PC-3 (cell line): ENCODE measurements around the gene CCDC185. TPM values are rescaled to one million over a fixed set of nuclear protein-coding genes. Genes with fewer than 3 reads are reported as not detected.
"Not testable (repeated sequence)": the region's sequence is repeated elsewhere in the genome, so short reads cannot be mapped to it uniquely, and the experiment has no call there.

ENCODE experiments used
- ATAC-seq: fragments of 200-7000 bp; cut with Tn5 transposase; 2 replicates; pipeline ENCODE4 v1.9.1; 2020; ENCODE audit warnings: mild to moderate bottlenecking, moderate library complexity
- BruUV-seq: library from RNA; stranded (reverse); fragments of 400-500 nt; replicated peaks from 2 replicates; lab custom pipeline; 2021; lab: Mats Ljungman, UMichigan
- CTCF ChIA-PET: fragments of 300-600 bp; sonication (Branson Sonifier 250); formaldehyde crosslinking; loops from one replicate; lab custom pipeline; 2022; ENCODE audit warnings: antibody characterized with exemption; lab: Charles Lee
- POLR2A ChIA-PET: fragments of 300-600 bp; sonication (Branson Sonifier 250); formaldehyde crosslinking; loops from one replicate; lab custom pipeline; 2022; ENCODE audit warnings: antibody characterized with exemption; ENCODE audit not compliant: unreplicated experiment; lab: Charles Lee
- DNase-seq: peaks from one replicate; pipeline ENCODE4 v3.0.0-alpha.2; 2015
- H2AFZ ChIP-seq: fragments of 300-600 bp; sonication (generic); 2 replicates; pipeline ENCODE4 v1.6.0; 2016; ENCODE audit warnings: antibody characterized with exemption, low read length
- H3F3A ChIP-seq: fragments of 300-600 bp; sonication (generic); one replicate; pipeline ENCODE4 v1.6.0; 2017; ENCODE audit warnings: antibody characterized with exemption, low read length, control low read depth, mild to moderate bottlenecking; ENCODE audit not compliant: unreplicated experiment
- H3K27ac ChIP-seq: fragments of 300-600 bp; sonication (generic); 2 replicates; pipeline ENCODE4 v1.5.1; 2016; ENCODE audit warnings: mild to moderate bottlenecking, low read length
- H3K27me3 ChIP-seq: fragments of 300-600 bp; sonication (generic); 2 replicates; pipeline ENCODE4 v1.6.1; 2016; ENCODE audit warnings: low read length, mixed read lengths
- H3K36me3 ChIP-seq: fragments of 300-600 bp; sonication (generic); 2 replicates; pipeline ENCODE4 v1.6.1; 2016; ENCODE audit warnings: low read depth, mixed run types, low read length, mixed read lengths
- H3K4me1 ChIP-seq: fragments of 300-600 bp; sonication (generic); 2 replicates; pipeline ENCODE4 v1.5.1; 2016; ENCODE audit warnings: low read length; ENCODE audit not compliant: insufficient read depth
- H3K4me2 ChIP-seq: fragments of 300-600 bp; sonication (generic); 2 replicates; pipeline ENCODE4 v1.6.0; 2016; ENCODE audit warnings: low read length
- H3K4me3 ChIP-seq: fragments of 300-600 bp; sonication (generic); 2 replicates; pipeline ENCODE4 v1.5.1; 2016; ENCODE audit warnings: mild to moderate bottlenecking, low read length, mixed read lengths
- H3K79me2 ChIP-seq: fragments of 300-600 bp; sonication (generic); 2 replicates; pipeline ENCODE4 v1.6.1; 2017; ENCODE audit warnings: low read length, mixed read lengths
- H3K9ac ChIP-seq: fragments of 300-600 bp; sonication (generic); 2 replicates; pipeline ENCODE4 v1.6.0; 2016; ENCODE audit warnings: mild to moderate bottlenecking, low read length
- H3K9me2 ChIP-seq: fragments of 300-600 bp; sonication (generic); replicated peaks from 2 replicates; pipeline ENCODE4 v1.6.1; 2016; ENCODE audit warnings: mixed run types, low read length, mixed read lengths
- H3K9me3 ChIP-seq: fragments of 300-600 bp; sonication (generic); 2 replicates; pipeline ENCODE4 v1.6.1; 2016; ENCODE audit warnings: low read length, mixed read lengths
- H4K20me1 ChIP-seq: fragments of 300-600 bp; sonication (generic); 2 replicates; pipeline ENCODE4 v1.6.1; 2016; ENCODE audit warnings: low read length, mixed read lengths
- EZH2 ChIP-seq: fragments of 300-600 bp; sonication (generic); IDR thresholded peaks from one replicate; pipeline ENCODE4 v1.6.1; 2017; ENCODE audit warnings: antibody characterized with exemption, mild to moderate bottlenecking, low read length; ENCODE audit not compliant: unreplicated experiment
- EZH2phosphoT487 ChIP-seq: fragments of 300-600 bp; sonication (generic); IDR thresholded peaks from 2 replicates; pipeline ENCODE4 v1.6.1; 2018; ENCODE audit warnings: mild to moderate bottlenecking, antibody characterized with exemption, low read length, borderline replicate concordance
- intact Hi-C: fragments of 100-400 bp; cut with micrococcal nuclease; formaldehyde crosslinking; loops from 2 replicates; pipeline ENCODE4 v1.9.0; 2023
- total RNA-seq: library from RNA; depleted of rRNA; stranded (reverse); fragments of >200 nt; gene quantifications from 2 replicates; pipeline ENCODE4 v1.2.3, GENCODE V29; 2014
- TF ChIP-seq, protein P1 (sequence below): fragments of 300-600 bp; sonication (generic); conservative IDR thresholded peaks from 2 replicates; pipeline ENCODE4 v1.5.1; 2017; ENCODE audit warnings: antibody characterized with exemption, low read depth, mild to moderate bottlenecking, low read length

The CCDC185 gene
- total RNA-seq, 1 experiment from 2014 or later = not detected

DNA sequence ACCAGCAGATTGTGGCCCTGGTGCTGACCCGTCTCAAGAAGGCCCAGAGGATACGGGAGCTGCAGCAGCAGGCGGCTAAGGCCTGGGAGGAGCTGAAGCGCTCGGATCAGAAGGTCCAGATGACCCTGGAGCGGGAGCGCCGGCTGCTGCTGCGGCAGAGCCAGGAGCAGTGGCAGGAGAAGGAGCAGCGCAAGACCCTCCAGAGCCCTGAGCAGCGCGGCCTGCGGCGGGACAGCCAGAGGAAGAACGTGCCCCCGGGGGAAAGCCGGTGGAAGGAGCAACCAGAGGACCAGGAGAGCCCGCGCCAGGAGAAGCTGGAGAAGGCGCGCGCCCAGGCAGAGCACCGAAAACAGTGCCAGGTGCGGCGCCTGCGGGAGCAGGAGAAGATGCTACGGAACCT is 1.0 kb downstream of the CCDC185 start:
- no peaks in the 10 kb centered on the region for H4K20me1 ChIP-seq
- peak overlapping the region; percentile 91 for H3K4me2 ChIP-seq
- H3K4me1 ChIP-seq = peaks cover 7% of the 10 kb centered on the region; the same call in 1 of the 2 replicates
- ATAC-seq (no peak), DNase-seq (no peak)
- H3F3A ChIP-seq = no peaks in the 10 kb centered on the region
- H3K9me3 ChIP-seq = no peaks in the 10 kb centered on the region
- CTCF ChIA-PET = no interaction called here
- H3K79me2 ChIP-seq = no peaks in the 10 kb centered on the region
- no peak overlapping the region for H3K9ac ChIP-seq
- no peaks in the 10 kb centered on the region for H3K9me2 ChIP-seq
- H3K27ac ChIP-seq = no peak overlapping the region
- POLR2A ChIA-PET = no interaction called here
- H3K27me3 ChIP-seq = peaks cover 49% of the 10 kb centered on the region
- no peaks in the 10 kb centered on the region for H3K36me3 ChIP-seq
- intact Hi-C loops = no loop called here
- H2AFZ ChIP-seq = peak overlapping the region; percentile 93; the same call in 1 of the 2 replicates
- TF ChIP-seq EZH2 (no peak), EZH2phosphoT487 (no peak)
- TF ChIP-seq, protein P1, sequence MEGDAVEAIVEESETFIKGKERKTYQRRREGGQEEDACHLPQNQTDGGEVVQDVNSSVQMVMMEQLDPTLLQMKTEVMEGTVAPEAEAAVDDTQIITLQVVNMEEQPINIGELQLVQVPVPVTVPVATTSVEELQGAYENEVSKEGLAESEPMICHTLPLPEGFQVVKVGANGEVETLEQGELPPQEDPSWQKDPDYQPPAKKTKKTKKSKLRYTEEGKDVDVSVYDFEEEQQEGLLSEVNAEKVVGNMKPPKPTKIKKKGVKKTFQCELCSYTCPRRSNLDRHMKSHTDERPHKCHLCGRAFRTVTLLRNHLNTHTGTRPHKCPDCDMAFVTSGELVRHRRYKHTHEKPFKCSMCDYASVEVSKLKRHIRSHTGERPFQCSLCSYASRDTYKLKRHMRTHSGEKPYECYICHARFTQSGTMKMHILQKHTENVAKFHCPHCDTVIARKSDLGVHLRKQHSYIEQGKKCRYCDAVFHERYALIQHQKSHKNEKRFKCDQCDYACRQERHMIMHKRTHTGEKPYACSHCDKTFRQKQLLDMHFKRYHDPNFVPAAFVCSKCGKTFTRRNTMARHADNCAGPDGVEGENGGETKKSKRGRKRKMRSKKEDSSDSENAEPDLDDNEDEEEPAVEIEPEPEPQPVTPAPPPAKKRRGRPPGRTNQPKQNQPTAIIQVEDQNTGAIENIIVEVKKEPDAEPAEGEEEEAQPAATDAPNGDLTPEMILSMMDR = no peak
- H3K4me3 ChIP-seq = no peak overlapping the region
- no TSS peak for BruUV-seq

DNA sequence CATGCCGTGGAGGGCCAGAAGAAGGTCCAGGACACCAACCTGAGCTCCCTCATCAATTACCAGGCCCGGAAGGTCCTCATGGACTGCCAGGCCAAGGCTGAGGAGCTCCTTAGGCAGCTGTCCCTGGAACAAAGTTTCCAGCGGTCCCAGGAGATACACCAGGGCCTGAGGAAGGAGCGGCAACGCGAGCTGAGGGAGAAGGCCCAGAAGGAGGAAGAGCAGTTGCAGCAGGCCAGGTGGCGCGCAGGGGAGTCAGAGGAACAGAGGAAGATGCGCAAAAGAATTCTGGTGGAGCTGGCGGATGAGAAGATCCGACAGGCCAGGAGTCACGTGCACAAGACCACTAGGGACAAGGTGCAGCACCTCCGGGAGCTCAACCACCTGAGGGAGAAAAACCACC is 1.5 kb downstream of the CCDC185 start:
- no peaks in the 10 kb centered on the region for H4K20me1 ChIP-seq
- H3K4me3 ChIP-seq = no peak overlapping the region
- CTCF ChIA-PET = no interaction called here
- no peak for DNase-seq
- H3K27ac ChIP-seq = no peak overlapping the region
- no peaks in the 10 kb centered on the region for H3F3A ChIP-seq
- TF ChIP-seq EZH2phosphoT487 (no peak), EZH2 (no peak)
- TF ChIP-seq, protein P1 = no peak
- intact Hi-C loops = no loop called here
- H3K9me3 ChIP-seq = no peaks in the 10 kb centered on the region
- no peak overlapping the region for H3K4me2 ChIP-seq
- H3K27me3 ChIP-seq = peaks cover 44% of the 10 kb centered on the region
- H3K4me1 ChIP-seq = peaks cover 7% of the 10 kb centered on the region; the same call in 1 of the 2 replicates
- no peak overlapping the region for H2AFZ ChIP-seq
- H3K79me2 ChIP-seq = no peaks in the 10 kb centered on the region
- H3K36me3 ChIP-seq = no peaks in the 10 kb centered on the region
- no peaks in the 10 kb centered on the region for H3K9me2 ChIP-seq
- POLR2A ChIA-PET = no interaction called here
- ATAC-seq = no peak
- no peak overlapping the region for H3K9ac ChIP-seq
- BruUV-seq = no TSS peak

DNA sequence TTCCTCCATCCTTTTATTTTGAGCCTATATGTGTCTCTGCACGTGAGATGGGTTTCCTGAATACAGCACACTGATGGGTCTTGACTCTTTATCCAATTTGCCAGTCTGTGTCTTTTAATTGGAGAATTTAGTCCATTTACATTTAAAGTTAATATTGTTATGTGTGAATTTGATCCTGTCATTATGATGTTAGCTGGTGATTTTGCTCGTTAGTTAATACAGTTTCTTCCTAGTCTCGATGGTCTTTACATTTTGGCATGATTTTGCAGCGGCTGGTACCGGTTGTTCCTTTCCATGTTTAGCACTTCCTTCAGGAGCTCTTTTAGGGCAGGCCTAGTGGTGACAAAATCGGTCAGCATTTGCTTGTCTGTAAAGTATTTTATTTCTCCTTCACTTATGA is 6.2 kb downstream of the CCDC185 start:
- ATAC-seq, DNase-seq, H3K79me2 ChIP-seq, H3F3A ChIP-seq, H4K20me1 ChIP-seq, POLR2A ChIA-PET, H3K9me2 ChIP-seq, H2AFZ ChIP-seq, H3K9me3 ChIP-seq, intact Hi-C loops, H3K9ac ChIP-seq, H3K4me3 ChIP-seq, H3K36me3 ChIP-seq, CTCF ChIA-PET, H3K27me3 ChIP-seq, H3K27ac ChIP-seq, H3K4me2 ChIP-seq, BruUV-seq: not testable (repeated sequence)
- peaks cover 15% of the 10 kb centered on the region for H3K4me1 ChIP-seq
